Right atrium auricular region (tissue), 2 donors: ENCODE results near the gene REXO1. TPM values are rescaled to one million over a fixed set of nuclear protein-coding genes. Genes with fewer than 3 reads are reported as not detected.

Source experiments
- DNase-seq: peaks from one replicate; pipeline ENCODE4 v3.0.0-alpha.2; 2019; ENCODE audit warnings: low spot score
- H3K27ac ChIP-seq, 2 donors: fragments of 200-600 bp; sonication (generic); 1 replicate in 1 of 2; 2 replicates in 1 of 2; pipeline ENCODE4 v1.5.1; 2016 to 2019
- H3K27me3 ChIP-seq, 2 donors: fragments of 200-600 bp; sonication (generic); one replicate each; pipeline versions ENCODE4 v1.5.1 to v1.6.0; 2017 to 2019
- H3K36me3 ChIP-seq: fragments of 200-600 bp; sonication (generic); one replicate; pipeline ENCODE4 v1.5.1; 2016
- H3K4me1 ChIP-seq, 2 donors: fragments of 200-600 bp; sonication (generic); one replicate each; pipeline versions ENCODE4 v1.5.1 to v1.6.0; 2017 to 2019
- H3K4me3 ChIP-seq, 2 donors: fragments of 200-600 bp; sonication (generic); 1 replicate in 1 of 2; 2 replicates in 1 of 2; pipeline ENCODE4 v1.5.1; 2017 to 2019; ENCODE audit warnings: mild to moderate bottlenecking in 1 of 2, moderate library complexity in 1 of 2
- H3K9me3 ChIP-seq, 2 donors: fragments of 200-600 bp; sonication (generic); one replicate each; pipeline ENCODE4 v1.5.1; 2019
- total RNA-seq, 2 donors: library from RNA; depleted of rRNA; stranded (reverse); fragments of >200 nt; gene quantifications; one replicate each; pipeline ENCODE4 v1.1.0, GENCODE V29; 2016
- TF ChIP-seq, protein P1 (sequence below), 2 donors: fragments of 200-600 bp; sonication (generic); IDR thresholded peaks; one replicate each; pipeline ENCODE4 v1.5.1; 2019; ENCODE audit warnings: antibody characterized with exemption in 2 of 2

REXO1 gene
- total RNA-seq, 2 donors from 2014 or later: 9.6 to 12.1 TPM

DNA sequence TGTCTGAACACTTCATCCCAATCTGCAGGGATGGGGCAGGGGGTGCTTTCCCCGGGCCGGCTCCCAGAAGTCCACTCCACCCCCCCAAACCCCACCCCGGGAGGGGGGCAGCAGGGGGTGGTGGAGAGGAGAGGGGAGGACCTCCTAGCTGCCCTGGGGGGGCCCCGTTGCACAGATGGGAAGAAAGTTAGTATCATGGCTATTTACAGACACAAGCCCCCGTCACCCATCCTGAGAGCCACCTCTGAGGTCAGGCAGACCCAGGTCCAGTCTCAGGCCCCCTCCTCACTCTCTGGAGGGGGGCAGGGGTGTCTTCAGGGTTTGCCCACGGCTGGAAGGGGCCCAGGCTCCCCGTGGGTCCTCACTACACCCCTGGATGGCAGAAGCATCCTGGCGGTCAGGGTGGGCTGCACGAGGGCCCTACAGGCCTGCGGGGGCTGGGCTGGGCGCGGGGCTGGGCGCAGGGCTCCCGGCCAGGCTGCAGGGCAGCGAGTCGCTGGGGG lies 5.8 kb upstream of the REXO1 start:
- no peaks in the 10 kb centered on the region for H3K27me3 ChIP-seq
- no peaks in the 10 kb centered on the region for H3K36me3 ChIP-seq
- no peak overlapping the region for H3K4me3 ChIP-seq
- H3K9me3 ChIP-seq: no peaks in the 10 kb centered on the region
- peaks cover 0 to 75% of the 10 kb centered on the region in 2 donors for H3K4me1 ChIP-seq
- no peak for DNase-seq
- TF ChIP-seq, protein P1, sequence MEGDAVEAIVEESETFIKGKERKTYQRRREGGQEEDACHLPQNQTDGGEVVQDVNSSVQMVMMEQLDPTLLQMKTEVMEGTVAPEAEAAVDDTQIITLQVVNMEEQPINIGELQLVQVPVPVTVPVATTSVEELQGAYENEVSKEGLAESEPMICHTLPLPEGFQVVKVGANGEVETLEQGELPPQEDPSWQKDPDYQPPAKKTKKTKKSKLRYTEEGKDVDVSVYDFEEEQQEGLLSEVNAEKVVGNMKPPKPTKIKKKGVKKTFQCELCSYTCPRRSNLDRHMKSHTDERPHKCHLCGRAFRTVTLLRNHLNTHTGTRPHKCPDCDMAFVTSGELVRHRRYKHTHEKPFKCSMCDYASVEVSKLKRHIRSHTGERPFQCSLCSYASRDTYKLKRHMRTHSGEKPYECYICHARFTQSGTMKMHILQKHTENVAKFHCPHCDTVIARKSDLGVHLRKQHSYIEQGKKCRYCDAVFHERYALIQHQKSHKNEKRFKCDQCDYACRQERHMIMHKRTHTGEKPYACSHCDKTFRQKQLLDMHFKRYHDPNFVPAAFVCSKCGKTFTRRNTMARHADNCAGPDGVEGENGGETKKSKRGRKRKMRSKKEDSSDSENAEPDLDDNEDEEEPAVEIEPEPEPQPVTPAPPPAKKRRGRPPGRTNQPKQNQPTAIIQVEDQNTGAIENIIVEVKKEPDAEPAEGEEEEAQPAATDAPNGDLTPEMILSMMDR (IDR thresholded peaks at IDR 0.05): no peak
- peak overlapping the region; percentile 19 to 83 for H3K27ac ChIP-seq

DNA sequence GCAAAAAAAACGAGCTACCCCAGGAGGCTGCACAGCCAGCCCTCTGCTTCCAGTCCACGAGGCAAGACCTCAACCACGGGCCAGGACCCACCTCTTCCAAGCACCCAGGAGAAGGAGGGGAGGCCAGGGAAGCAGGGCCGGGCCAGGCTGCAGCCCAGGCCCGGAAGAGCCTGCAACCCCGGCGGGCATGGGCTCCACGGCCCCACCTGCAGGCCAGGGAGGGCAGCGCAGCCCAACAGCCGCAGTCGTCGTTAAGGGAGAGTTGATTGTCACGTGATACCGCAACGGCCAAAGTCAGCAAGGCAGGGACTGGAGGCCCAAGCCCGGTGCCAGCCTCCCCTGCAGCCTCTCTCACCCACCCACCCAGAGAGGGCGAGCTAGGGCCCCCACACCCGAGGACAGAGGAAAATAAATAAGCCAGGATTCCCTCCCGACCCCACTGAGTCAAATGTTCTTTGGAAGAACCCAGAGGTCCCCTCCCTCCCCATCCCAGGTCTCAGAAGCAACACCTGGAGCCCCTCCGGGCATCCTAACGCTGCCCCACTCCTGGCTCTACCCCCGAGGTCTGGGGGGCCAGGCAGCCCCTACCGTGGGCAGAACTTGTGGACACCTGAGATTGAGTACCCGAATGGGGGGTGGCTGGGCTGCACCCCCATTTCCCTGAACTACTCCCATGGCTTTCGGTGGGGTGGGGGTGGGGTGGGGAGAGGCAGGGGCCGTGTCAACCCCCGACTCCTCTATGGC lies 5.2 kb upstream of the REXO1 start:
- Histone ChIP-seq H3K27ac (peak overlapping the region in 1 of 2 donors; percentile 83), H3K4me3 (no peak overlapping the region), H3K4me1 (peaks cover 0 to 68% of the 10 kb centered on the region in 2 donors), H3K36me3 (no peaks in the 10 kb centered on the region), H3K27me3 (no peaks in the 10 kb centered on the region), H3K9me3 (no peaks in the 10 kb centered on the region)
- TF ChIP-seq, protein P1 (IDR thresholded peaks at IDR 0.05): peak; percentile 87 to 94
- peak; percentile 84 for DNase-seq

DNA sequence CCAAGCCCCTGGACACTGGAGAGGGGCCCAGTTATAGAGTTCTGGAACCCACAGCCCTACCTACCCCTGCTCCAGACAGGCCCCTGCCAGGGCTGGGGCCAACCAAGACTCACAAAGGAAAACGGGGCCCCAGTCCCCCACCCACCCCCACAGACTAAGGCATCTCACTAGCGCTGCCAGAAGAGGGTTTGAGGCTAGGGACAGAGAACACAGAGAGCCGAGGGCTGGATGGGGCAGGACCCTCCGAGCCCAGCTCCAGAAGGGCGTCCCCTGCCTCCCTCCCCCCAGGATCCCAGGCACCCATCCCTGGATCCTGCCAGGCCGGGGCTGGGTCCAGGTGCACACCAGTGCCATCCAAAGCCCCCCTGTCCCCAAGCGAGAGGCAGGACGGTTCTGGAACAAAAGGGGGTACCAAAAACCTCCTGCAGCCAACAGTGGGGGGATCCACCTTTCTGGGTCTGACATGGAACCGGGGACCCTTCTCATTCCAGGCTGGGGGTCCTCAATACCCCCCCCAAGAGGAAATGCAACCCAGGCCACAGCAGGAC lies 4.4 kb upstream of the REXO1 start:
- H3K4me1 ChIP-seq: peaks cover 0 to 61% of the 10 kb centered on the region in 2 donors

DNA sequence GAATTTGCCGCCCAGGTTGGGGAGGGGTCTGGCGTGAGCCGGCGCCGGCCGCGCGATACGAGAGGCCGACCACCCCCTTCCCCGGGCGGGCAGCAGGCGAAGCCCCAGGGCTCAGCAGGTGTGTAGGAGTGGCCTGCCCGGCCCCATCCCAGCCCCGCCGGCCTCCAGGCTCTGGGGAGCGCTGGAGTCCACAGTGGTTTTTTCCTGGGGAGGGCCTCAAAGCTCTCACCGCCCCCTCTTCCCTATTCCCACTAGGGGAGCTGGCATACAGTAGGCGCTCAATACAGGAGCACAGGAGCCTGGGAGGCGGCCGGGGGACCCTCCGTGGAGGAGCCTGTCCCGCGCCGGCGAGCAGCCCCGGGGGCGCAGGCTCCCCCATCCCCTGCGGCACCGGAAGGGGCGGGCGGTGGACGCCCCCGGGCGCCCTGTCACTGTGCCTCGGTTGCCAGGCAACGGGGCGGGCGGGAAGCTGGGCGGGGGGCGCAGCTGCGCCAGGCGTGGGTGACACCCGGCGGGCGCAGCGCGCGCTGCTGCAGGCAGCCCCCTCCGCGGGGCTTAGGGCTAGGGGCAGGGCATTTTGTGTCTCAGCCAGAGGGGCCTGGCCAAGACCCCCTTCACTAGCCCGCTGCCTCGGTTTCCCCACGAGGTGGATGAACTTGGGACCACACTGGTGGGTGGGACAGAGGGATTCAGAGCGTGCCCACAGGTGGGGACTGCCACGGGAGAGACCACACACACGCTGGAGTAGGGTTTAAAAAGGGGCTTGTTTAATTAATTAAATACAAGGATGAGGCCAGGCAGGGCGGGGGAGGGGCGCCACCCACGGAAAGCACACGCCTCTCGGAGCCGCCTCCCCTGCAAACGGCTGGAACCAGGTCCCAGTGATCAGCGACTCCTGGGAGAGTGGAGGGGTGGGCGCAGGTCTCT lies 3.6 kb upstream of the REXO1 start:
- no peaks in the 10 kb centered on the region for H3K36me3 ChIP-seq
- TF ChIP-seq, protein P1 (IDR thresholded peaks at IDR 0.05): no peak
- H3K27me3 ChIP-seq: no peaks in the 10 kb centered on the region
- no peaks in the 10 kb centered on the region for H3K9me3 ChIP-seq
- no peak overlapping the region for H3K27ac ChIP-seq
- no peak overlapping the region for H3K4me3 ChIP-seq
- H3K4me1 ChIP-seq: peaks cover 0 to 61% of the 10 kb centered on the region in 2 donors
- DNase-seq: no peak

More for the DNA sequence above, 4.4 kb upstream of the REXO1 start:
- no peak overlapping the region for H3K4me3 ChIP-seq
- H3K9me3 ChIP-seq: no peaks in the 10 kb centered on the region
- no peak overlapping the region for H3K27ac ChIP-seq
- H3K36me3 ChIP-seq: no peaks in the 10 kb centered on the region
- TF ChIP-seq, protein P1 (IDR thresholded peaks at IDR 0.05): no peak
- no peak for DNase-seq
- no peaks in the 10 kb centered on the region for H3K27me3 ChIP-seq

DNA sequence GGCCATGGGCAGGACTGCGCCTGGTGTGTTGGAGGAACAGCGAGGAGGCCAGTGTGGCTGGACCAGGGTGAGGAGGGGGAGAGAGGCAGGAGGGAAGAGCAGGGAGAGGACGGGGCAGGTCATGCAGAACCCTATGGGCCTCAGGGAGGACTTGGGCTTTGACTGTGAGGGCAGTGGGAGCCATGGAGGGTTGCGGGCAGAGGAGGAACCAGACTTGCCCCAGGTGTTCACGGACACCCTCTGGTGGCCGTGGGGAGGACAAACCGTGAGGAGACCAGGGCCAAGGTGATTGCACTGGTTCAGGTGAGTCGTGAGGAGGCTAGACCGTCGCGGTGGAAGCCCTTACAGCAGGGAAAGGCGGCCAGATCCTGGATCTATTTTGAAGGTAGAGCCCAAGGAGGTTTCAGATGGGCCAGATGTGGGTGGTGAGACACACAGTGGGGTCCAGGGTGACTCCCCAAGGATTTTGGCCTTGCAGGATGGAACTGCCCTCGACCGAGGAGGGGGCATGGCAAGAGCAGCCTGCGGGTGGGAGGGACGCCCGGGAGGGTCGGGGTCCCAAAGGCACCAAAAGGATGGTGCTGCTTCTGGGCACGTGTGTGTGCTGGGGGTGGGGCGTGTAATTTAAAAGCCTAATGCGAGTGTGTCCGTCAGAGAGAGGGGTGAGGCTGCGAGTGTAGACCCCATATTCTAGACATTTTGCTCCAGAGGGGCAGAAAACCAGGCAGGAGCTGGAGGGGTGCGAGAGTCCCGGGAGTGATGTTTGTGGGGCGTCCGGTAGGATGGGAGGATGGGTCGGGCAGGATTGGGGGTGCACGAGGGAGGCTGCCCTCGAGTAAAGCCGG lies 2.7 kb upstream of the REXO1 start:
- no peak overlapping the region for H3K27ac ChIP-seq
- peaks cover 0 to 61% of the 10 kb centered on the region in 2 donors for H3K4me1 ChIP-seq
- no peaks in the 10 kb centered on the region for H3K36me3 ChIP-seq
- no peaks in the 10 kb centered on the region for H3K27me3 ChIP-seq
- no peak for DNase-seq
- no peaks in the 10 kb centered on the region for H3K9me3 ChIP-seq
- TF ChIP-seq, protein P1 (IDR thresholded peaks at IDR 0.05): no peak
- H3K4me3 ChIP-seq: no peak overlapping the region
